ENCODE results near the gene KCNJ6. TPM values are rescaled to one million over a fixed set of nuclear protein-coding genes. Genes with fewer than 3 reads are reported as not detected.

KCNJ6 gene
- total RNA-seq, 1 donor = 0.36 TPM

- TF ChIP-seq CTCF (IDR thresholded peaks at IDR 0.05; ENCODE audit: extremely low read depth, low read depth, low read length) = no peak
- peak overlapping the region; percentile 99 for H2AFZ ChIP-seq (ENCODE audit: low read length)
- no peaks in the 10 kb centered on the region for H3K36me3 ChIP-seq (ENCODE audit: insufficient read depth, low read length)
- H3K4me1 ChIP-seq (ENCODE audit: insufficient read depth, low read length) = peaks cover 19% of the 10 kb centered on the region
- H3K4me3 ChIP-seq (ENCODE audit: insufficient read depth, low read length) = peak overlapping the region; percentile 85
- H3K4me2 ChIP-seq (ENCODE audit: insufficient read depth, low read length) = peak overlapping the region; percentile 99
- no peaks in the 10 kb centered on the region for H3K79me2 ChIP-seq (ENCODE audit: insufficient read depth, low read length)
- no peaks in the 10 kb centered on the region for H4K20me1 ChIP-seq (ENCODE audit: insufficient read depth, low read length)
- DNase-seq (ENCODE audit: insufficient read length, low spot score, missing footprints) = no peak
- peaks cover 3% of the 10 kb centered on the region for H3K27me3 ChIP-seq (ENCODE audit: insufficient read depth, low read length)
- peak overlapping the region; percentile 99 for H3K27ac ChIP-seq (ENCODE audit: low read depth, low read length)
- no peaks in the 10 kb centered on the region for H3K9me3 ChIP-seq (ENCODE audit: low read depth, low read length)
These were observed 351.2 kb downstream of the KCNJ6 start for GRCh38 chr21:37564924-37565529.

- peak; percentile 11 for TF ChIP-seq CTCF (IDR thresholded peaks at IDR 0.05; ENCODE audit: extremely low read depth, low read depth, low read length)
- peaks cover 19% of the 10 kb centered on the region for H3K4me1 ChIP-seq (ENCODE audit: insufficient read depth, low read length)
- peak overlapping the region; percentile 99 for H3K27ac ChIP-seq (ENCODE audit: low read depth, low read length)
- DNase-seq (ENCODE audit: insufficient read length, low spot score, missing footprints) = peak; percentile 95
- H3K79me2 ChIP-seq (ENCODE audit: insufficient read depth, low read length) = no peaks in the 10 kb centered on the region
- H4K20me1 ChIP-seq (ENCODE audit: insufficient read depth, low read length) = no peaks in the 10 kb centered on the region
- no peaks in the 10 kb centered on the region for H3K27me3 ChIP-seq (ENCODE audit: insufficient read depth, low read length)
- peak overlapping the region; percentile 99 for H3K4me2 ChIP-seq (ENCODE audit: insufficient read depth, low read length)
- H3K9me3 ChIP-seq (ENCODE audit: low read depth, low read length) = no peaks in the 10 kb centered on the region
- peak overlapping the region; percentile 99 for H2AFZ ChIP-seq (ENCODE audit: low read length)
- H3K36me3 ChIP-seq (ENCODE audit: insufficient read depth, low read length) = no peaks in the 10 kb centered on the region
- H3K4me3 ChIP-seq (ENCODE audit: insufficient read depth, low read length) = peak overlapping the region; percentile 85
These were observed 351.8 kb downstream of the KCNJ6 start for GRCh38 chr21:37564341-37564923.

DNA sequence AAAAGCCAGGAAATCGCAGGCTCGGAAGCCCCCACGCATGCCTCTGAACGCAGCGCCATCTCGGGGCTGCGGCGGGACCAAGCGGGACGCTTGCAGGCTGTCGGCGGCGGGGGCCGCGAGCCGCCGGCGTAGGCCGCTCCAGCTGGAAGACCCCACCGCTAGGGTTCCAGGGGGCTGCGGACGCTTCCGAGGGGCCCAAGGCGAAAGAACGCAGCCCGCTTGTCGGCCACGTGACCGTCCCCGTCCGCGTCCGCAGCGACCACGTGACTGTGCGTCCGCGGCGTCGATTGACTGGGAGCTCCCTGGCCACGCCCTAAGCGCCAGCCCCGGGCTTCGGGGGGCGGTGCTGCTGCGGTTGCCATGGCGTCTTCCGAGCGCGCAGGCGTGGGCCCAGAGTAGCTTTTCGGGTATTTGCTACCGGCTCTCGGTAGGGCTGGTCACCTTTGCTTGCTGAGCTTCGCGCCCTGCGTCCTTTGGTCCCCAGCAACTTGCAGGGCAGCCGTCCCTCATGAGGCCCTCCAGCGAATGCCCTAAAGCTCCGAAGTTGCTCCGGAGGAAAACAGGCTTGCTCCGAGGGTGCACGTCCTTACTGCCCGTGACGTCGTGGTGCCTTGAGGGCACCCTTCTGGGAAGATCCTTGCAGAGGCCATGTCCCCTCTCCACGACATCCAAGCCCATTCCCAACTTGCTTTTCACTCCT lies 352.5 kb downstream of the KCNJ6 start:
- TF ChIP-seq CTCF (IDR thresholded peaks at IDR 0.05; ENCODE audit: extremely low read depth, low read depth, low read length) = peak; percentile 33
- peaks cover 19% of the 10 kb centered on the region for H3K4me1 ChIP-seq (ENCODE audit: insufficient read depth, low read length)

More for the DNA sequence above, 352.5 kb downstream of the KCNJ6 start:
- H3K4me2 ChIP-seq (ENCODE audit: insufficient read depth, low read length) = peak overlapping the region; percentile 99
- peak overlapping the region; percentile 99 for H3K27ac ChIP-seq (ENCODE audit: low read depth, low read length)
- H3K27me3 ChIP-seq (ENCODE audit: insufficient read depth, low read length) = no peaks in the 10 kb centered on the region
- no peaks in the 10 kb centered on the region for H3K9me3 ChIP-seq (ENCODE audit: low read depth, low read length)
- DNase-seq (ENCODE audit: insufficient read length, low spot score, missing footprints) = peak; percentile 97
- peak overlapping the region; percentile 85 for H3K4me3 ChIP-seq (ENCODE audit: insufficient read depth, low read length)
- H3K36me3 ChIP-seq (ENCODE audit: insufficient read depth, low read length) = no peaks in the 10 kb centered on the region
- no peaks in the 10 kb centered on the region for H4K20me1 ChIP-seq (ENCODE audit: insufficient read depth, low read length)
- H3K79me2 ChIP-seq (ENCODE audit: insufficient read depth, low read length) = no peaks in the 10 kb centered on the region
- peak overlapping the region; percentile 99 for H2AFZ ChIP-seq (ENCODE audit: low read length)
